Gastrocnemius medialis (tissue), 4 donors: ENCODE data around the gene SCARF2. TPM values are rescaled to one million over a fixed set of nuclear protein-coding genes. Genes with fewer than 3 reads are reported as not detected.

ENCODE experiments used
- ATAC-seq, 2 donors: fragments of 150-250 bp; one replicate each; pipeline ENCODE4 v1.9.1; 2016
- DNase-seq, 2 donors: peaks; one replicate each; pipeline ENCODE4 v3.0.0-alpha.2; 2019
- H3K27ac ChIP-seq, 4 donors: fragments of 200-600 bp; sonication (generic); 1 replicate in 1 of 4; 2 replicates in 3 of 4; pipeline ENCODE4 v1.5.1; 2016 to 2018; ENCODE audit warnings: mild to moderate bottlenecking in 2 of 4, moderate library complexity in 1 of 4
- H3K27me3 ChIP-seq, 3 donors: fragments of 200-600 bp; sonication (generic) in 2 of 3; 1 replicate in 1 of 3; 2 replicates in 2 of 3; pipeline versions ENCODE4 v1.5.1 to v1.6.0; 2016 to 2019; ENCODE audit warnings: mild to moderate bottlenecking in 1 of 3, moderate library complexity in 1 of 3
- H3K36me3 ChIP-seq, 2 donors: fragments of 200-600 bp; sonication (generic) in 1 of 2; one replicate each; pipeline ENCODE4 v1.5.1; 2017 to 2018
- H3K4me1 ChIP-seq, 2 donors: fragments of 200-600 bp; sonication (generic) in 1 of 2; one replicate each; pipeline ENCODE4 v1.5.1; 2016 to 2017; ENCODE audit warnings: mild to moderate bottlenecking in 2 of 2
- H3K4me3 ChIP-seq, 4 donors: fragments of 200-600 bp; sonication (generic) in 3 of 4; 1 replicate in 1 of 4; 2 replicates in 3 of 4; pipeline ENCODE4 v1.5.1; 2016 to 2019; ENCODE audit warnings: mild to moderate bottlenecking in 2 of 4
- H3K9me3 ChIP-seq, 3 donors: fragments of 200-600 bp; sonication (generic) in 2 of 3; 1 replicate in 1 of 3; 2 replicates in 2 of 3; pipeline ENCODE4 v1.5.1; 2016 to 2019
- POLR2A ChIP-seq, 2 donors: fragments of 450-650 bp; IDR thresholded peaks; one replicate each; pipeline ENCODE4 v1.6.1; 2017; ENCODE audit warnings: antibody characterized with exemption in 2 of 2, mild to moderate bottlenecking in 2 of 2, moderate library complexity in 2 of 2
- in situ Hi-C, 4 donors: fragments of 200-750 bp; cut with MboI; loops; one replicate each; pipeline versions ENCODE4 v1.15.0 to v1.8.0; 2017; ENCODE audit warnings: low sequenced_read_pairs in 4 of 4
- intact Hi-C: fragments of 100-400 bp; cut with DNase I; formaldehyde crosslinking; loops from one replicate; pipeline ENCODE4 v1.15.1; 2023; ENCODE audit warnings: low total_unique reads
- total RNA-seq, 4 donors: library from RNA; depleted of rRNA; stranded (reverse); fragments of >200 nt; gene quantifications; one replicate each; pipeline versions ENCODE4 v1.1.0 to v1.2.3, GENCODE V29; 2016
- TF ChIP-seq, protein P1 (sequence below), 5 experiments: fragments of 450-650 bp in 3 of 5; fragments of 200-600 bp in 2 of 5; sonication (generic) in 2 of 5; IDR thresholded peaks in 4 of 5; conservative IDR thresholded peaks in 1 of 5; 1 replicate in 4 of 5; 2 replicates in 1 of 5; pipeline ENCODE4 v1.5.1; 2016 to 2019; ENCODE audit warnings: antibody characterized with exemption in 5 of 5, mild to moderate bottlenecking in 3 of 5, moderate library complexity in 3 of 5

Gene SCARF2
- total RNA-seq, 4 donors from 2014 or later: 1.8 to 4.0 (median 2.3) TPM

DNA sequence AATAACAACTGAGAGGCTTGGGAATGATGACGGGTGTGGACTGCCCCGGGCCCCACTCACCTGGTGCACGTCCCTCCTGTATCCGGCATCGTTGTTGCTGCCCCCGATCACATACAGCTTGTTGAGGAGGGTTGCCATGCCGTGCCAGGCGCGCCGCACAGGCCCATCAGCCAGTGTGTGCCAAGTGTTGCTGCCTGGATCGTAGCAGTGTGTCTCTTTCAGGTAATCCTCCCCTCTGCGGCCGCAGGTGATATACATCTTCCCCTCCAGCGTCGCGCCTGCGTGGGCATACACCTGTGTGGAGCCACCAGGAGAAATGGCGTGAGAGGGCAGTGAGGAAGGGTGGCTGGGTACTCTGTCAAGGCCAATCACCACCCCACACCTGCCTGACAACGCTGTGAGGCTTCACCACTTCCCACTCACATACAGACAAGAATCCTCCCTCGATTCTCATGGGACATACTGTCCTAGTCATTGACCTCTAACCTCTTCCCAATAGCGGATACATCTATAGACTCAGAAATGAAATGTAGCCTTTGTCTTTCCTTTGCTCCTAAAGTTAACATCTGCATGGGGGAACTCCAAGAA, 8.9 kb upstream of the SCARF2 start:
- Histone ChIP-seq H3K4me1 (no peaks in the 10 kb centered on the region), H3K36me3 (peaks cover 0 to 20% of the 10 kb centered on the region in 2 donors), H3K27me3 (no peaks in the 10 kb centered on the region), H3K4me3 (no peak overlapping the region), H3K9me3 (no peaks in the 10 kb centered on the region), H3K27ac (no peak overlapping the region)
- in situ Hi-C loops (loop anchor here in 1 of 4 donors (25.0 kb wide), 1 partner anchor 241 kb away; no protein-coding TSS in a partner anchor), intact Hi-C loops (no loop called here)
- TF ChIP-seq, protein P1, sequence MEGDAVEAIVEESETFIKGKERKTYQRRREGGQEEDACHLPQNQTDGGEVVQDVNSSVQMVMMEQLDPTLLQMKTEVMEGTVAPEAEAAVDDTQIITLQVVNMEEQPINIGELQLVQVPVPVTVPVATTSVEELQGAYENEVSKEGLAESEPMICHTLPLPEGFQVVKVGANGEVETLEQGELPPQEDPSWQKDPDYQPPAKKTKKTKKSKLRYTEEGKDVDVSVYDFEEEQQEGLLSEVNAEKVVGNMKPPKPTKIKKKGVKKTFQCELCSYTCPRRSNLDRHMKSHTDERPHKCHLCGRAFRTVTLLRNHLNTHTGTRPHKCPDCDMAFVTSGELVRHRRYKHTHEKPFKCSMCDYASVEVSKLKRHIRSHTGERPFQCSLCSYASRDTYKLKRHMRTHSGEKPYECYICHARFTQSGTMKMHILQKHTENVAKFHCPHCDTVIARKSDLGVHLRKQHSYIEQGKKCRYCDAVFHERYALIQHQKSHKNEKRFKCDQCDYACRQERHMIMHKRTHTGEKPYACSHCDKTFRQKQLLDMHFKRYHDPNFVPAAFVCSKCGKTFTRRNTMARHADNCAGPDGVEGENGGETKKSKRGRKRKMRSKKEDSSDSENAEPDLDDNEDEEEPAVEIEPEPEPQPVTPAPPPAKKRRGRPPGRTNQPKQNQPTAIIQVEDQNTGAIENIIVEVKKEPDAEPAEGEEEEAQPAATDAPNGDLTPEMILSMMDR (IDR thresholded peaks at IDR 0.05 in 4 of 5, conservative IDR thresholded peaks at IDR 0.05 in 1 of 5): no peak
- TF ChIP-seq POLR2A (IDR thresholded peaks at IDR 0.05): no peak
- ATAC-seq (no peak), DNase-seq (no peak)

DNA sequence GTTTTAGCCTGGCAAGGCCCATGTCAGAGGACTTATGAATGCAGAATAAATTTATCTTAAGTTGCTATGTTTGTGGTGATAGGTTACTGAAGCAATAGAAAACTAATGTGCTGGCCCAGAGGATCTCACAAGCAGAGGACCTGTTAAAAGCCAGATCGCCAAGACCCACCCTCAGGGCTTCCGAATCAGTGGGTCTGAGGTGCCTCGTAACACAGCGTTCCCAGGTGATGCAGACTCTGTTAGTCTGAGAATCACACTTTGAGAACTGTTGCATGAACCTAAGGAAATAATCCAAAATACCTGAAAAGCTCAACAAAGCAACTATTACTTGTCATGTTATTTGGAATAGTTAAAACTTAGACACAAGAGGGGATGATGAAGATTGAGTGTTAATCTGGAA, 6.7 kb upstream of the SCARF2 start:
- H3K27ac ChIP-seq: no peak overlapping the region
- H3K9me3 ChIP-seq: no peaks in the 10 kb centered on the region
- in situ Hi-C loops: loop anchor here in 1 of 4 donors (25.0 kb wide), 1 partner anchor 243 kb away; no protein-coding TSS in a partner anchor
- peaks cover 0 to 20% of the 10 kb centered on the region in 2 donors for H3K36me3 ChIP-seq
- TF ChIP-seq, protein P1 (IDR thresholded peaks at IDR 0.05 in 4 of 5, conservative IDR thresholded peaks at IDR 0.05 in 1 of 5): no peak
- no peak for TF ChIP-seq POLR2A (IDR thresholded peaks at IDR 0.05)
- DNase-seq: no peak
- intact Hi-C loops: no loop called here
- no peak for ATAC-seq
- no peaks in the 10 kb centered on the region for H3K27me3 ChIP-seq
- H3K4me3 ChIP-seq: no peak overlapping the region
- no peaks in the 10 kb centered on the region for H3K4me1 ChIP-seq

DNA sequence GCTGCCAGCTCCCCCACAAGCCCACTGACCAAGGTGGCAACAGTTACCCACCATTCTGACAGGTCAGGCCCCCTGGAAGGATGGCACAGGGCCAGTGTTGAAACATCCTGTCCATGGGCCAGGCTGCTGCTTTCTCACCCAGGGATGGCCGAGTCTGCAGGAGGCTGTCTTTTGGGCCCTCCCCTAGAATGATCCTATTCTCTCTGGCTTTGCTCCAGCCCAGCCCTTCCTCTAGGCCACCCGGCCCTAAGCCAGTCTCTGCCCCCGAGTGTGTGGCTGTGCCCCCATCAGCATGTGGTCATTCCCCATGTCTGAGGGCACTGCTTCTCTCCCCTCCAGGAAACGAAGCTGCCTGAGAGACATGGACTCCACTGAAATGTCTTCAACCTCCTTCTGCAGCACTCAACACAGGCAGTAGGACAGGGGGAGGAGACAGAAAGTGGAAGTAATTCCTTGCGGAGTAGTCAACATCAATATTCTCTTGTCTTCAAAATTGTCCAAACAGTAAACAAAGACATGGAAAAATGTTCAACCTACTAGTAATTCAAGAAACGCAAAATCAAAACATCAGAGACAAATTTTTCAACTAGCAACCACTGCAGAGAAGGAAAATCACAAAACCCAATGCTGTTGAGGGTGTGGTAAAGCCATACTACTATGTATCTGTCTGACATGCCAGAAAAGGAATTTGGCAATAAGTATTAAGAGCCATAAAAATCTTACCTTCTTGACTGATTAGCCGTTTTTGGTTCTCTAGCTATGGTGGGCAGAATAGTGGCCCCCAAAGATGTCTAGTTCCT, 5.1 kb upstream of the SCARF2 start:
- Histone ChIP-seq H3K27ac (no peak overlapping the region), H3K36me3 (peaks cover 0 to 20% of the 10 kb centered on the region in 2 donors), H3K9me3 (no peaks in the 10 kb centered on the region), H3K4me3 (no peak overlapping the region), H3K4me1 (no peaks in the 10 kb centered on the region), H3K27me3 (peaks cover 4 to 9% (median 5%) of the 10 kb centered on the region in 3 donors)
- TF ChIP-seq POLR2A (IDR thresholded peaks at IDR 0.05): no peak
- TF ChIP-seq, protein P1 (IDR thresholded peaks at IDR 0.05 in 4 of 5, conservative IDR thresholded peaks at IDR 0.05 in 1 of 5): no peak
- DNase-seq: no peak
- intact Hi-C loops (no loop called here), in situ Hi-C loops (loop anchor here in 1 of 4 donors (25.0 kb wide), 1 partner anchor 245 kb away; no protein-coding TSS in a partner anchor)
- no peak for ATAC-seq

DNA sequence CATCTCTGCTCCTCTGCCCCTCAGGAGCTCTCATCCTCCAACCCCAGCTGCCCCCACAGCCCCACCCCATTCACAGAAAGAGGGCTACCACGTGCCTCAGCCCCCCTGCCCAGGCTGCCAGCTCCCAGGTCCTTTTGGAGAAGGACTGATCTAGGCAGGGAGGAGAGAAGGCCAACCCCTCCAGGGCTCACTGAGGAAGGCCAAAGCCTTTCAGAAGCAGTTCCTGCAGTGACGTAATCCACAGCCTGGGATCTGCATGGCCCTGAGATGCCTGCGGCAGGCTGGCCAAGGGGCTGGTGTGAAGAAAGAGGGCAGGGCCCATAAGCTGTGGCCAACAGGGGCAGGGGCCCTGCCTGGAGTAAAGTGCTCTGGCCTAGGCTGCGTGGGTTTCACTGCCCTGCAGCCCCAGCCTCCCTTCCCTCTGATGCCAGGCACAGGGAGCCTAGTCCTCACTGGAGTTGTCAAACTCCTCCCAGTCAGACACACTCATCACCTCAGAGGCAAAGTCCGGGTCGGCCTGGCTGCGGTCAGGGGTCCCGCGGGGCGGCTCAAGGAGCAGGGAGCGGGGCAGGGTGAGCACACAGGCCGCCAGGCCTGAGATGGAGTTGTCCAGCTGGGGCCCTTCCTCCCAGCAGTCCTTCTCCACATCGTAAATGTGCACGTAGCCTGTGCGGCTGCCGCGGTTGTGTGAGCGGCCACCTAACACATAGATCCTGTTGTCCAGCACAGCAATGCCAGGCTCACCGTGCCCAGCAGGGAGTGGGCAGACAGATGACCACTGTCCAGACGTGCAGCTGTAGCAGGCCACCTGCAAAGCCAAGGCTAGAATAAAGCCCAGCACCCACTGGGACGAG, 4.2 kb upstream of the SCARF2 start:
- no peak overlapping the region for H3K4me3 ChIP-seq
- H3K9me3 ChIP-seq: no peaks in the 10 kb centered on the region
- DNase-seq (no peak), ATAC-seq (no peak)
- intact Hi-C loops (no loop called here), in situ Hi-C loops (loop anchor here in 1 of 4 donors (25.0 kb wide), 1 partner anchor 245 kb away; no protein-coding TSS in a partner anchor)
- peaks cover 0 to 6% of the 10 kb centered on the region in 2 donors for H3K4me1 ChIP-seq
- H3K27ac ChIP-seq: peak overlapping the region in 1 of 4 donors; percentile 4
- TF ChIP-seq, protein P1 (IDR thresholded peaks at IDR 0.05 in 4 of 5, conservative IDR thresholded peaks at IDR 0.05 in 1 of 5): no peak
- no peak for TF ChIP-seq POLR2A (IDR thresholded peaks at IDR 0.05)
- H3K27me3 ChIP-seq: peaks cover 9 to 15% (median 10%) of the 10 kb centered on the region in 3 donors
- H3K36me3 ChIP-seq: peaks cover 0 to 20% of the 10 kb centered on the region in 2 donors
